ENCODE results near the gene PSMG4. TPM values are rescaled to one million over a fixed set of nuclear protein-coding genes. Genes with fewer than 3 reads are reported as not detected.

The PSMG4 gene
- total and polyA plus RNA-seq, 9 of the 15 experiments (the other 6 are each of a cell fraction or from before 2014, with no cell fraction given), result 12.9 to 185 (median 52.0) TPM

DNA sequence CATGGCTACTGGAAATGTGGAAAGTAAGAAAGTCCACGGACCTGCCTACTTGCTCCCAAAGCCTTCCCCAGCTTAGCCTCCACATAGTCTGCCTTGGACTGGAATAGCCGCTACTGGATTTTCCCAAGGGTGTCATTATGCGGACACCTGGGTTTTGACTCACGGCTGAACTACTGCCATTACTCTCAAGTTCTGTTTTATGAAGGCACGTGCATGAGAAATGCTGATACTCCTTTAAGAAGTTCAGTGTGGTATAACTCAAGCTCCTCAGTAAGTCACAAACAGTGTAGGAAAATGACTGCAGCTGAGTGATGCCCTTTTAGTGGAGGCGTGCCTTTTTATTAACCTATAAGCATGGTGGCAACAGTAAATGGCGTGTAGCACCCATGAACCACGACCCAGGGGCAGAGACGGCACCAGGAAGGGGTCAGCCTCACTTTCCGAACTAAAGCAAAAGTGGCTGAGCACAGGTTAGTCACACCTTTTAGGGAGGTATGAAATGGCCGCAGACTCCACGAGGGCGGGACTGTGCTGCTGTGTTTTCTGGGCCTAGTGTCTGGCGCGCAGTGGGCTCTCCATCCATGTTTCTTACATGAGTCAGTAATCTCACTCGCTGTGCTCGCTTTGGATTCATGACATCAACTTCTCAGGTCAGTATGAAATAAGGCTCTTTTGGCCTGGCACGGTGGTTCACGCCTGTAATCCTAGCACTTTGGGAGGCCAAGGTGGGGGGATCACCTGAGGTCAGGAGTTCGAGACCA lies 23.9 kb downstream of the PSMG4 start:
- ATAC-seq, result no peak
- Histone ChIP-seq H3K4me2 (ENCODE audit: insufficient read depth, low read length) (no peak overlapping the region), H3K4me3 (no peak overlapping the region), H4K20me1 (replicated peaks; ENCODE audit: control insufficient read depth, insufficient read depth, low read length) (peaks cover 13% of the 10 kb centered on the region; the same call in 1 of the 2 replicates), H3K9ac (ENCODE audit: insufficient read depth in 1 of 2, low read depth in 2 of 2, low read length in 2 of 2) (no peak overlapping the region), H3K9me3 (replicated peaks; ENCODE audit: control insufficient read depth, insufficient read depth, low read depth, low read length) (no peaks in the 10 kb centered on the region), H3K4me1 (replicated peaks in 1 of 2; ENCODE audit: control insufficient read depth in 2 of 2, insufficient read depth in 2 of 2, low read length in 2 of 2) (peaks cover 0 to 37% of the 10 kb centered on the region in 2 experiments; a peak in 3 of 5 replicates), H3K79me2 (ENCODE audit: control insufficient read depth, insufficient read depth, low read length) (no peaks in the 10 kb centered on the region), H3K9me1 (ENCODE audit: control insufficient read depth, insufficient read depth, low read length) (no peaks in the 10 kb centered on the region), H3K27me3 (ENCODE audit: control insufficient read depth in 2 of 2, insufficient read depth in 2 of 2, low read length in 2 of 2) (no peaks in the 10 kb centered on the region), H3K36me3 (ENCODE audit: control insufficient read depth, insufficient read depth, low read length) (no peaks in the 10 kb centered on the region), H3K27ac (ENCODE audit: extremely low read depth, low read depth, low read length) (no peak overlapping the region), H2AFZ (ENCODE audit: low read depth, low read length) (no peak overlapping the region)
- POLR2A ChIA-PET, result interaction anchor here (0.6 to 1.4 kb wide), 6 partner anchors 13 to 686 kb away, joined by 3 to 5 read pairs (median 3); no protein-coding TSS in a partner anchor
- TF ChIP-seq, protein P1, sequence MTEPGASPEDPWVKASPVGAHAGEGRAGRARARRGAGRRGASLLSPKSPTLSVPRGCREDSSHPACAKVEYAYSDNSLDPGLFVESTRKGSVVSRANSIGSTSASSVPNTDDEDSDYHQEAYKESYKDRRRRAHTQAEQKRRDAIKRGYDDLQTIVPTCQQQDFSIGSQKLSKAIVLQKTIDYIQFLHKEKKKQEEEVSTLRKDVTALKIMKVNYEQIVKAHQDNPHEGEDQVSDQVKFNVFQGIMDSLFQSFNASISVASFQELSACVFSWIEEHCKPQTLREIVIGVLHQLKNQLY (CRISPR knock-in tag; conservative IDR thresholded peaks at IDR 0.05), result no peak
- TF ChIP-seq ZKSCAN1 (IDR thresholded peaks at IDR 0.05; ENCODE audit: low read depth, low read length), result 0 out of 2 replicates have a peak, but pooled peaks have one; percentile 26
- WGBS (ENCODE audit: insufficient coverage, low coverage, missing lambda C conversion rate), result 83% methylated on average over 20 of the region's 20 CpGs
- FAIRE-seq, result no peak
- BruUV-seq (replicated peaks), result no TSS peak
- DNase-seq (ENCODE audit: extremely low read depth in 1 of 4, low spot score in 3 of 4), result no peak
- in situ Hi-C loops (cut with MboI), result loop anchor here (10.0 kb wide), 1 partner anchor 312 kb away; no protein-coding TSS in a partner anchor
- CTCF ChIA-PET (ENCODE audit: low intra/inter-chr PET ratio), result interaction anchor here (0.9 kb wide), 2 partner anchors 448 to 450 kb away, joined by 3 read pairs; no protein-coding TSS in a partner anchor
- intact Hi-C loops (cut with micrococcal nuclease), result loop anchor here (10.0 kb wide), 2 partner anchors 332 to 692 kb away; no protein-coding TSS in a partner anchor
